NCI-H446 (cell line): ENCODE results near the gene LUC7L3.

ENCODE experiments used
- DNase-seq, 2 experiments: peaks; one replicate each; lab custom pipeline; 2025; lab: John Stamatoyannopoulos, UW

The LUC7L3 gene

DNA sequence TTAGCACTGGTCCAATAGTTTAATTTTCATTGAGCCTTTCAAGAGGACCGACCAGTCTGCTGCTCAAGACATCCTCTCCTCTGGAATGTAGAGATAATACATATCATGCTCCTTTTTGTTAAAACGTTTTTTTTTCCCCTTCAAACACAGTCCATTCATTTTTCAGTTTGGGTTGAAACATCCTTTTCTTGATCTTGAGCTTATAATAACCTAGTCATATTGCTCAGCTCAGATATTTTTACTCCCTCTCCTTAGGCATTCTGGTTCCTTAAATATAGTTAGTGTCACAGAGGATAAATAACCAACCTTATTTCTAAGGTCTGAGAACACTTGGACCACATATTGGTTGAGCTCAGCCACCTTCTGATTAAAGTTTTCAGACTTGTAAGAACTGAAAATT lies 35.1 kb downstream of the LUC7L3 start:
- no peak for DNase-seq

DNA sequence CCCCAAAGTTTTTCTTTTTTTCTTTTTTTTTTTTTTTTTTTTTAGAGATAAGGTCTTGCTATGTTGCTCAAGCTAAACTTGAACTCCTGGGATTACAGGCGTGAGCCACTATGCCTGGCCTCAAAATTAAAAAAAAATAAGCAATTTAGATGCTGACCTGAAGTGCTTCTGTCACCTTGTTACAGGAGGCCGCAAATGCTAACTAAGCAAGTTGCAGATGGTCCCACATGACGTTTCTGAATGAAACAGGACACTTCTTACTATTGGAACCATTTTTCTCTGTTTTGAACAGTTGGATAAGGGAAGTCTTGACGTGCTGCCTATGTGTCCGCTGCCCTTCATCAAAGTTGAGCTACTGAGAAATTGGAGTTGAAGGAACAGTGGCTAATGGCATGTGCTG lies 39.1 kb downstream of the LUC7L3 start:
- no peak for DNase-seq

DNA sequence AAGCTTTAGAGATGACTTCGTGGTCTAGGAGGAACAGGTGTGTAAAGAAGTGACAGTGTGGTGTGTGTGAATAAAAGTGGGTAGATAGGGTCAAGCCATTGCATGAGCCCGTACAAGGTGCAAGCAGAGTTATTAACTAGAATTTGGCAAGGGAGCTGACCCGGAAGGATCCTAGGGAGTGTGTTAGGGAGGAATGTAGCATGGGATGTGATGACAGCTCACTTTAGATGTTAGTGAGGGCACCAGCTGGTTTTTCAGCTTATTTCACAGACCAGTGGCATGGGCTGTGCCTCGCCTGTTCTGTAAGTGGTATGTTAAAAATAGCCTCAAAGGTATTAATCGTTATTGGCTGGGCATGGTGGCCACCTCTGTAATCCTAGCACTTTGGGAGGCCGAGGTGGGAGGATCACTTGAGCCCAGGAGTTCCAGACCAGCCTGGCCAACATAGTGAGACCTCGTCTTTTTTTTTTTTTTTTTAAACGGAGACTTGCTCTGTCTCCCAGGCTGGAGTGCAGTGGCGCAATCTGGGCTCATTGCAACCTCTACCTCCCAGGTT lies 39.7 kb downstream of the LUC7L3 start:
- DNase-seq, result no peak

DNA sequence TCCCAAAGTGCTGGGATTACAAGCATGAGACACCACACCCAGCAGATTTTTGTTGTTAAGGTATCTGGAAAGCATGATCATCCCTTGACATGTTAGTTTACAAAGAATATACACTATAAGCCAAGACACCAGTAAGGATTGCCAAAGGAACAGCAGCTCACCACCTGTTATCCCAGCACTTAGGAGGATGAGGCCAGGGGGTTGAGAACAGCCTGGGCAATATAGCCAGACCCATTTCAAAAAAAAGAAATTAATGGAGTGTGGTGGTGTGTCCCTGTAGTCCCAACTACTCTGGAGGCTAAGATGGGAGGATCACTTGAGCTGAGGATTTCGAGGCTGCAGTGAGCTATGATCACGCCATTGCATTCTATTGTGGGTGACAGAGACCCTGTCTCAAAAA lies 42.8 kb downstream of the LUC7L3 start:
- DNase-seq, result peak in 1 of 2 experiments; percentile 24

DNA sequence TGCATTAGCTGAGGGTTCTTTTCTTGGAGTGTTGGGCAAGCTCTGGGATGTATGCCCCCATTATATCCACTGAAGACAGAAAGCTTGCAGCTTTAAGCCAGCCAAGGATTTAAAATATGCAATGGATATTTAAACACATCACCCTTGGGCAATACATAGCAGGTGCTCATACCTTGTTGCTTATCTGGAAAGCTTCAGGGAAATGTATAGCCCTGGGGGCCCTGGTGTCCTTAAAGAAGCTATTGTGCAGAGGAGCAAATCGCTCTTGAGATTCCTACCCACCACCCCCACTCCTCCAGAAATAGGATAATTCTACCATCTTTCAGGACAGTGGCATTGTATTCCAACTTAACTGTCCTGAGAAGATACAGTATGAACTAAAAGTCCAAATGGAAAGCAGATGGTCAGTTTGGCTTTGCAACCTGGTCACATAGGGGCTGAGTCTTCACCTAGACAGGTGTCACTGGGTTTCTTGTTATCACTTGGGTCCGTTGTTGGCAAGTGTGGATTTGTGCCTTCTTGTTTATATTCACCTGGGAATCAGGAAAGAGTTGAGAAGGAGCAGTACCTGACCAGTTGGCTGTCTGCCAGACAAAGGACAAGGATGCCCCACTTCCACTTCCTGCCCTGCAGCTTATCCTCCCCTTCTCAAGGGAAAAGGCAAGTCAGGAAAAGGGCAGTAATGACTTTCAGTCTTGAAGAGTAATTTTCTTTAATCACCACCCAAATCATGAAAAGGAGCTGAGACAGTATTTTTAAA lies 44.5 kb downstream of the LUC7L3 start:
- DNase-seq, result no peak

DNA sequence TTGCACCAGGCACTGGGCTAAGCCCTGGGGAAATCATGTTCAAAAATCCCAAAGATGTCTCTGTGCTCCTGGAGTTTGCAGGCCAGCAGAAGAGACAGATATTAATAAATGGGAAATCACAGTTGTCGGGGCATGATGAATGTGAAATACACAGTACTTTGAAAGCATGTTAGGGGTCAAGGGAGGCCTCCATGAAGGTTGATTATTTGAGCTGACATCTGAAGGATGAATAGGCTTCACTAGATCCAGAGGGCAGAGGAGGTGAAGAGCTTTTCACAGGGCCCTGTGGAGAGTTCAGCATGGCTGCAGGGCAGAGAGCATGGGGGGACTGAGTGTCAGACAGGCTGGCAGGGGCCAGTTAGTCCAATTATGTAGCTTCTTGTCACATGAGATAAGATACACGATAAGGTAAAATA lies 45.3 kb downstream of the LUC7L3 start:
- no peak for DNase-seq

DNA sequence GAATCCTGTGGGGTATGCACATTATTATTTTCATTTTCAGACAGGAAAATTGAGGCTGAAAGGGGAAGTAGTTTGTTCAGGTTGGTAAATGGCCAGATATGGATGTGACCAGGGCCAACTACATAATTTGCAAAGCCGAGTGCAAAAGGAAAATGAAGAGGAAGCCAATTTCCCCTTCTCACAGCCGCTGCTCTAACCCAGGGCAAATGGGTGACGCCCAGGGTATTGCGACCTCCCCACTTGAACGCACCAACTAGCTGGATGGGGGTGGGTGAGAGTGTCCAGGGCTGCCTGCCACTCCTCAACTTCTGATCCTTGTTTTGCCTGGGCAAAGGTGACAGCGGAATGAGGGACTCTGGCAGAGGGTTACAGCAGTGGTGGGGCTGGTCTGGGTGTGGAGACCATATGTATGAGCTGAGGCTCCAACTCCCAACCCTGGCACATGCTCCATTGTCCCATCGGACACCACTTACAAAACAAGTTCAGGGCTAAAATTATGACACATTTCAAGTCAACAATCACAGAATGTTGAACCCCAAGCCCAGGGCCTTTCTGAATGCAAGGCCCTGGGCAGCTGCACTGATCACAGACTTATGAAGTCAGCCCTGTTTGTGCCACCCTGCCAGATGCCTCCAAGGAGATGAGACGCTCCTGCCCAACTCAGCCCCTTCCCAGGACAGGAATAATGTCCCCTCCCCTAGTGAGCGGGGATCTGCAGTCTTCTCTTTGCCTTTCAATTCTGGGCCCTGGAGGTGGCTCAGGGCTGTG lies 46.2 kb downstream of the LUC7L3 start:
- peak in 1 of 2 experiments; percentile 22 for DNase-seq

DNA sequence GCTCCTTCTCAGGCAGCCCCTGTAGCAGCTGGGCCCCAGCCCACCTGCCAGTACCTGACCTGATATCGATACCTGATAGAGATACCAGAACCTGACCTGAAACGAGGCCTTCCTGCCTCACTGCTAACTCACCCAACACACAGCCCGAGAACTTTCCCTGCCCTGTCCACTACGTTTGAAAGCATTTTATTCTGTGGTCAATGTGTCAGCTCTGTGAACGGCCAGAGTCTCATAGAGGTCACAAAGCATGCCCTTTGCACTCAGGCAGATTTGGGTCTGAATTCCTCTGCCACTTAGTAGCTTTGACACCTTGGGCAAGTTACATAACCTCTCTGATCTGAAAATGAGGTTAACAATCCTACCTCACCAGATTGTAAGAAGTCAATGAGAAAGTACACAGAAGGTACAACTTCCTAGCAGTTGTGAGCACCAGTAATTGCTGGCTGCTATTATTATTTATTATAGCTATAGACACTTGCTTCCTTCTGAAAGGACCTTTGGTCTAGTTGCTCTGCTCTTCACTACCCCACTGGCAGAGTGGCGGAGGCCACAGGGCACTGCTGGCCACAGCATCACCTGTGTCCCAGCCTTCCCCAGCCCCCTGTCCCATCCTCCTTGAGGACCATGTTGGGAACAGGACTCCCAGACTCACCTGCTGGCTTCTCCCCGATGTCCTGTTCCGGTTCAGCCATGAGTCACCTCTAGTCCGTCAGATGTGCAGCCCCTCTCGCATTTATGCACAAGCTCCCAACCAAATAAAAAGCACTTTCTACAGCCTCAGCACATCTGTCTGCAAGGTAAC lies 47.0 kb downstream of the LUC7L3 start:
- DNase-seq, result no peak

DNA sequence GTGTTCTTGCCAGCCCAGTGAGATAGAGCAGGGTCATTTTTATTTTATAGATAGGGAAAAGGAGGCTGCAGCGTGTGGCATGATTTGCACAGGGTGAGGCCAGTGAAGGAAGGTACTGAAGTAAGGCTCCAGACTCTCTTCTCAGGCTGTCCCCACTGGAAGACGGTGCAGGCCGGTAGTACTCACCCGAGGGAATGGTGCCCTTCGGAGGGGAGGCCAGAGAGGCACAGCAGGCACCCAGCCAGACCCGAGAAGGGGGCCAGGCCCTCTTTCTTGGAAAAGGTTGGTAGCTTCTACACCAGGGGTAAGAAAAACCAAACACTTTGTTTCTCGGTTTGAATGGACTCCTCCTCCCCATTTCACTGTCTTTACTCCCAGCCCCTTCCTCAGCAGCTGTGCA lies 47.6 kb downstream of the LUC7L3 start:
- DNase-seq, result no peak

DNA sequence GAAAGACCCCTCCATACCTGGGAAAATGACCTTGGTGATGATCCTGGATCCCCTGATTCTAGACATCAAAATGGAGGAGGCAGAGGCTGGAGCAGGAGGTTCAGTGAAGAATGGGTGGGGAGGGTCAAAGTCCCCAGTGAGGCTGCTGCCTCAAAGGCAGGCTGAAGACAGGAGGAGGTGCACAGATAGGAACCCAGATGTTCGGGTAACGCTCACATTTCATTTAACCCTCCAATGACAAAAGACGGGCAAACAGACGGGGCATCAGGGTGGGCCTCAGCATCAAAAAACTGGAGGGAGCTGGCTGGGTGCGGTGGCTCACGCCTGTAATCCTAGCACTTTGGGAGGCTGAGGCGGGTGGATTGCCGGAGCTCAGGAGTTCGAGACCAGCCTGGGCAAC lies 48.0 kb downstream of the LUC7L3 start, which contains the start of gene ANKRD40CL:
ANKRD40CL (minus strand) TSS at position 73 of the 400 bp plus-strand sequence. CDS start 605 bp downstream, outside the sequence.
- no peak for DNase-seq

DNA sequence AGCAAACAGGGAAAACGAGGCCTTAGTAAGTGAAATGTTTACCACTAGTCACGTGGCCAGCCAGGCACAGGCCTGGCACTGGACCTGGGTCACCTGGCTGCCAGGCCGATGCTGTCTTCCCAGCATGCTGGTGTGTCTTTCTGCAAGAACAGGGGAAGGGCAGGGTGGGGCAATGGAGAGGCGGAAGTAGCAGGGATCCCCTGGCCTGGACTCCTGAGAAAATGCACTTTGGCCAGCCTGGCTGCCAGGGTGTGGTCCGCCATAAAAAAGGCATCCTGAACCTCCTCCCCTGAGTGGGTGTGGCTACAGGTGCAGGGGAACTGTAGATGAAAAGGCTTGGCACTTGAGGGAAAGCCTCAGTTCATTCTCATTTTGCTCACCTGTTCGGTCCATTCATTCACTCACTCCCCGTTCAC lies 49.0 kb downstream of the LUC7L3 start:
- DNase-seq, result no peak

DNA sequence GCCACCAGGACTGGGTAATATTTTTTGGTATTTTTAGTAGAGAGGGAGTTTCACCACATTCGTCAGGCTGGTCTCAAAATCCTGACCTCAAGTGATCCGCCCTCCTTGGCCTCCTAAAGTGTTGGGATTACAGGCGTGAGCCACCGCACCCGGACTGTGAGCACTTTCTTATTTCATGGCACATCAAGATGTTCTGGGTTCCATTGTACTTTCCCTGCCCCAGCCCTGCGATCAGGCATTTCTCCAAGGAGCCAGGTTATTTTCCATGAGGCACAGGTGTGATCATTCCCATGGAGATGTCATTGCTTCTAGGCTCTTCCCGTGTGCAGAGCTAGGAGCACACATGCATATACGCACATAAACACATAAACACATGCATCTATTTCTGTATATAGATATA lies 50.5 kb downstream of the LUC7L3 start:
- no peak for DNase-seq

DNA sequence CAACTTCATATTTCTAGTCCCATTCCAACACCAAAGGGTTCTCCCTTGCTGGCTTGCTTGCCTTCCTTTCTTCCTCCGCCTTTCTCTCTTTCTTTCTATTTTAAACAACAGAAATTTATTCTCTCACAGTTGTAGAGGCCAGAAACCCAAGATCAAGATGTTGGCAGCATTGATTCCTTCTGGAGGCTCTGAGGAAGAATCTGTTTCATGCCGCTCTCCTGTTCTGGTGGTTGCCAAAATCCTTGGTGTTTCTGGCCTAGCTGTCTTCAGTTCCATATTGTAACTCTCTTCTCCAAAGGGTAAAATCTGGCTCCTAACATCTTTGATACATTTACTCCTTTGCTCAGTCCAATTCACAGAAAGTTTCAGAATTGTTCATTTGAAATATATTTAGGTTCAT lies 50.9 kb downstream of the LUC7L3 start:
- no peak for DNase-seq

DNA sequence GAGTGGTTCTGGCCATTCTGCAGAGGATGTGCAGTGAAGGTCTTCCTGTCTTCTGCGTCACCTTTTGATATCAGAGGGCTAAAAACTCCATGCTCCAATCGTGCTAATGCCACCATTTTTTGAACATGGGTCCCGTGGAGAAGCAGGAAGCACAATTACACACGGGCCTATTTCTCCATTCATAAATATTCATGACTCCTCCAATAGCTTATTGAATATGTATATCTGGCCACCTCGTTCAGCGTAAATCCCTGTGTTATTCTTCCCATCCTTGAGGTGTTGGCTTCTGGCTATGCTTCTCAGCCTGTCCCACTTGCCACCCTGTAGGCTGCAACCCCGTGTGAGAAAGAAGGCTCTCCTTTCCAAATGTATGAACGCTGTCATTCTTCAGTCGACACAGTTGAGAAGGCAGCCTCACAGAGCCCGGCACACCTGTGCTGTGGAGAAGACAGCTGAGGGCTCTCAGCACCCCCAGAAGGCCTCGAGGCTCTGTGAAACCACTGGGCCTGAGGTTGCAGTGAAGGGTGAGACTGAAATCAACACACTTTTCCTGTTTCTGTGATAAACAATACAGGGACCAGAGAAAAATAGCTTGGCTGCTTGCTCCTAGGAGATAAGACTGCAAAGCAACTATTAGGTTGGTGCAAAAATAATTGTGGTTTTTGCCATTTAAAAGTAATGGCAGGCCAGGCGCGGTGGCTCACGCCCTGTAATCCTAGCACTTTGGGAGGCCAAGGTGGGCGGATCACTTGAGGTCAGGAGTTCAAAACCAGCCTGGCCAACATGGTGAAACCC lies 52.8 kb downstream of the LUC7L3 start:
- DNase-seq, result no peak

DNA sequence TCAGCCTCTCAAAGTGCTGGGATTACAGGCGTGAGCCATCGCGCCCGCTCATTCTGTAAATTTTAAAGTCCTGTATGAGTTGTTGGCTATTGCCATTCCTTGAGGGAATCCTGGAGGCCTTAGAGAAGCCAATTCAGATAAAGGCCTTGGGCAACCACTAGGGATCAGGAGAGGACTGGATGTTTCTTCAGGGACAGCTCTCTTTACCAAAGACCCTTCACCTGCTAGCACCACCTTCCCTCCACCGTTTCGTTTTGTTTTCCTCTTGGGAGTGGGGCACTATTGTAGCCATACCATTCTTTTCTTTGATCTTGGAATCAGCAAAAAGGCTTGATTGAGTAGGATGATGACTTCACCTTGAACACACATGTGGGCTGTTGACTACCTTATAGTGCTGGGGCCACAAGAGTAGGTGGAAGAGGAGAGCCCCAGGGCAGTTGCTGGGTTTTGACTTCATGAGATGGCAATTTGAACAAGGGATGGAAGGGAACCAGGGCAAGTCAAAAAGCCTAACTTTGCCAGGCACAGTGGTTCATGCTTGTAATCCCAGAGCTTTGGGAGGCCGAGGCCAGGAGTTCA lies 54.9 kb downstream of the LUC7L3 start:
- no peak for DNase-seq

DNA sequence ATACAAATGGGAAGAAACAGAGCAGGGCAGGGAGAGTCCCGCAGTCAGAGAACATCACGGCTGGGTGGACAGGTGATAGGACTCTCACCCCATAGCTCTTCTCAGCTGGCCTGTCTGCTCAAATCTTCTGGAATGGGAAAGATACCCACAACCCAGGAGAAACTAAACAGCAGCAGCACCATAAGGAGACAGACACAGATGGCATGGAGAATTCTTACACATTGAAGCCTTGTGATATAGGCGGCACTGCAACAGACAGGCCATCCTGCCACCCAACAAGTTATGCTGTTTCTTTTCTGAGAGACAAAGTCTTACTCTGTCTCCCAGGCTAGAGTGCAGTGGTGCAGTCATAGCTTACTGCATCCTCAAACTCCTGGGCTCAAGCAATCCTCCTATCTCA lies 56.5 kb downstream of the LUC7L3 start:
- no peak for DNase-seq

DNA sequence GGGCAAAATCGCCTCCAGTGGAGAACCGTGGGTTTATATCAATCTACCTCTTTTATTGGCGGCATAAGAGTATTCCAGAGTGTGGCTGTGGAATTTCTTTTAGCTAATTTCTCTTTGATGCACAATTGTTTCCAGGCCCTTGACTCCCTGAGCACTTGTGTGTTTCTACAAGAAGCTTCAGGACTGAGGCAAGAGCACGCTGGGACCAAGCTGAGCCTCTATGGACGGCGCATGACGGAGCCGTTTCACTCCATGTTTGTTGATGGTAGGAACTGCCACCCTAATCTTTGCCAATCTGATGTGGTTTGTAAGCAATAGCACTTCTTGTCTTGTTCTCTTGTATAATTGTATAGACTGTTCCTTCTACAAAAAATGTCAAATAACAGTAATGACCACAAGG lies 59.1 kb downstream of the LUC7L3 start:
- no peak for DNase-seq

DNA sequence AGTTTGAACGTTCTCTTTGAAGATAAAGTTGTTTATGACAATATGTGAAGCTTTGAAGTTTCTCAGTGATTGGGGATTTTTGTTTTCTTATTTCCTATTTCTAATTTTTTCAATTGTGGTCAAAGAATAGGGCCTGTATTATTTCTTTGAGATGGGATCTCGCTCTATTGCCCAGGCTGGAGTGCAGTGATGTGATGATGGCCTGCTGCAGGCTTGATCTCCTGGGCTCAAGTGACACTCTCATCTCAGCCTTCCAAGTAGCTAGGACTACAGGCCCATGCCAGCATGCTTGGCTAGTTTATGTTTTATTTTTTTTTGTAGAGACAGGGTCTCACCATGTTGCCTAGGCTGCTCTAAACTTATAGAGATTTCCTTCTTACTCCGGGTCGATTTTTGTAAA lies 59.6 kb downstream of the LUC7L3 start:
- no peak for DNase-seq

DNA sequence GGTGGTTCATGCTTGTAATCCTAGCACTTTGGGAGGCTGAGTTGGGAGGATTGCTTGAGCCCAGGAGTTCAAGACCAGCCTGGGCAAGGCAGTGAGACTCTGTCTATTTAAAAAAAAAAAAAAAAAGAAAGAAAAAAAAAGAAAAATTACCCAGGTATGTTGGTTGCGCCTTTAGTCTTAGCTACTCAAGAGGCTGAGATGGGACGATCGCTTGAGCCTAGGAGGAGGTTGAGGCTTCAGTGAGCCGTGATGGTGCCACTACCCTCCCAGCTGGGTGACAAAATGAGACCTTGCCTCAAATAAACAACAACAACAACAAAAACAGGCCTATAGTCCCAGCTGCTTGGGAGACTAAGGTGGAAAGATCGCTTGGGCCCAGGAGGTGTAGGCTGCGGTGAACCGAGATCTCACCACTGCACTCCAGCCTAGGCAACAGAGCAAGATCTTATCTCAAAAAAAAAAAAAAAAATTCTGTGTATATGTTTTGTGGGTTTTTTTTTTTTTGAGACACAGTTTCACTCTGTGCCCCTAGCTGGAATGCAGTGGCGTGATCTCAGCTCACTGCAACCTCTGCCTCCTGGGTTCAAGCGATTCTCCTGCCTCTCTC lies 60.4 kb downstream of the LUC7L3 start:
- DNase-seq, result no peak

DNA sequence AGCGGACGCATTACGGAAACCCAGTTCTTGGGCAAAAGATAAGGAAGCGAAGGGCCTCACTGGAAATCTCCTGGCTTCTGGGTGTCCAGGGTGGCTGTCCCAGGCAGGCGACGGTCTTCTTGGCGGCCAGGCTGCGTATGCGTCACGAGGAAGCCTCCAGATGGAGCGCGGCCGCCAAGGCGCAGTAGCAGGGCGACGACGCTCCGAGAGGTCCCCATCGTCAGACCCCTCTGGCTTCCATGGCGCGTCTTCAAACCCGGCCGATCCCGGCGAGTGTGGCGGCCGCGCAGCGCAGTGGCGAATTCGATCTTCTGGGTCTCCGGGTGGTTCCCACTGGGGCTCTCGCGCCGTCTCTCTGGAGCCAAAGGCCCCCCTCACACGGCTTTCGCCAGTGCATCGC lies 61.8 kb downstream of the LUC7L3 start:
- no peak for DNase-seq
